ENCODE measurements around the gene ESYT3.
A peak's percentile ranks its signal among the peaks of the same experiment; 100 is the strongest.

Gene ESYT3, protein sequence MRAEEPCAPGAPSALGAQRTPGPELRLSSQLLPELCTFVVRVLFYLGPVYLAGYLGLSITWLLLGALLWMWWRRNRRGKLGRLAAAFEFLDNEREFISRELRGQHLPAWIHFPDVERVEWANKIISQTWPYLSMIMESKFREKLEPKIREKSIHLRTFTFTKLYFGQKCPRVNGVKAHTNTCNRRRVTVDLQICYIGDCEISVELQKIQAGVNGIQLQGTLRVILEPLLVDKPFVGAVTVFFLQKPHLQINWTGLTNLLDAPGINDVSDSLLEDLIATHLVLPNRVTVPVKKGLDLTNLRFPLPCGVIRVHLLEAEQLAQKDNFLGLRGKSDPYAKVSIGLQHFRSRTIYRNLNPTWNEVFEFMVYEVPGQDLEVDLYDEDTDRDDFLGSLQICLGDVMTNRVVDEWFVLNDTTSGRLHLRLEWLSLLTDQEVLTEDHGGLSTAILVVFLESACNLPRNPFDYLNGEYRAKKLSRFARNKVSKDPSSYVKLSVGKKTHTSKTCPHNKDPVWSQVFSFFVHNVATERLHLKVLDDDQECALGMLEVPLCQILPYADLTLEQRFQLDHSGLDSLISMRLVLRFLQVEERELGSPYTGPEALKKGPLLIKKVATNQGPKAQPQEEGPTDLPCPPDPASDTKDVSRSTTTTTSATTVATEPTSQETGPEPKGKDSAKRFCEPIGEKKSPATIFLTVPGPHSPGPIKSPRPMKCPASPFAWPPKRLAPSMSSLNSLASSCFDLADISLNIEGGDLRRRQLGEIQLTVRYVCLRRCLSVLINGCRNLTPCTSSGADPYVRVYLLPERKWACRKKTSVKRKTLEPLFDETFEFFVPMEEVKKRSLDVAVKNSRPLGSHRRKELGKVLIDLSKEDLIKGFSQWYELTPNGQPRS

DNA sequence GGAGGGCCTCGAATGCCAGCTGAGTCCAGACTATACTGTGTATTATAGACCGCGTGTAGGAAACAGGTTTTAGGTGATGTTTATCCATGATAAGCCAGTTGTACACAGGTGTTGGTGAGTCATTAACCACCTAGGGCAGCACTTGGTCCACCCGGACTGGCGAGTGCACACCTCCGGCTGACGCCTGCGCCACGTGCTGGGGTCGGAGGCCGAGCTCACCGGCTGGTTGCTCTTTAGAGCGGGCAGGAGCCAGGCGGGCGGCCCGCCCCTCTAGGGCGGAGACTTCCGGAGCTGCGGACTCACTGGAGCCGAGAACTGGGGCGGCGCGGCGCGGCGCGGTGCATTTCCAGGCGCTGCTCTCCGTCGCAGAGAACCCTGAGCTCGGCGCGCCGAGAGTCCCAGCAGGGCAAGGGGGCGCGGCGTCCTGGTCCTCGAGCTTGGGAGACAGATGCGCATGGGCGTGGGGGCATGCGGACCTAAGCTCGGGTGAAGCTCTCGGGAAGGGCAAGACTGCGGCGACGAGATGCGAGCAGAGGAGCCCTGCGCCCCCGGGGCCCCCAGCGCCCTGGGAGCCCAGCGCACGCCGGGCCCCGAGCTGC, at the start of gene ESYT3:
TSS of gene ESYT3 (plus strand) at position 341 of the 599 bp plus-strand sequence. CDS start at position 524, 183 bp downstream.
- DNase-seq (ENCODE audit: low read depth): peak; percentile 49

DNA sequence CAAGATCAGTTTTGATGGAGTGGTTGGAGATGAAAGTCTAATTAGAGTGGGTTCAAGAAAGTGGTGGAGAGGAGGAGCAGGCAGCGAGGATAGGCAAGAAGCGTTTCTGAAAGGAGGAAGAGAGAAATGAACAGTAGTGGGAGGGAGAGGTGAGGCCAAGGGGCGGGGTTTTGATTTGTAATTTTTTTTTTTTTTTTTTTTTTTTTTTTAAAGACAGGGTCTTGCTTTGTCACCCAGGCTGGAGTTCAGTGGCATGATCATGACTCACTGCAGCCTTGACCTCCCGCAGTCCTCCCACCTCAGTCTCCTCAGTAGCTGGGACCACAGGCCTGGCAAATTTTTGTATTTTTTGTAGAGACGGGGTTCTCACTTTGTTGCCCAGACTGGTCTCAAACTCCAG, 49.4 kb upstream of the ESYT3 start:
- no peak for DNase-seq (ENCODE audit: low read depth)

DNA sequence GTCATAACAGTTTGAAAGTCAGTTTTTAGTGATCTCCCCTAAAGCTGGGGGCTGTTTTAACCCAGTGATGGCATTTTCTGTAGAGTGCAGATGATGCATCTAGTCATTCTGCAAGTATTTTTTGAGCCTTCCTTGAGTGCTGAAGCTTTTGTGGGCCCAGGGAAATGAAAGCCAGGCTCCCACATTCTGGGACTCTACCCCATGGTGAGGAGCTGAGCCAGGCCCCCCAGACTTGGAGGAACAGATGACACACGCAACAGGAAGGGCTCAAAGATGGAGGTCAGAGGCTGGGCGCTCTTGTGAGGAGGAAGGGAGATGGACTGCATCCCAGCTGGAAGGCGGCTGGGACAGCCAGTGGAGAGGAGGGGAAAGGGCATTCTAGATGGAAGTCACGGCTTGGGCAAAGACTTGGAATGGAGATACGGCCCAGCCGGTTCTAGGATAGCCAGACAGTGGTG, 45.2 kb upstream of the ESYT3 start:
- DNase-seq (ENCODE audit: low read depth): no peak

DNA sequence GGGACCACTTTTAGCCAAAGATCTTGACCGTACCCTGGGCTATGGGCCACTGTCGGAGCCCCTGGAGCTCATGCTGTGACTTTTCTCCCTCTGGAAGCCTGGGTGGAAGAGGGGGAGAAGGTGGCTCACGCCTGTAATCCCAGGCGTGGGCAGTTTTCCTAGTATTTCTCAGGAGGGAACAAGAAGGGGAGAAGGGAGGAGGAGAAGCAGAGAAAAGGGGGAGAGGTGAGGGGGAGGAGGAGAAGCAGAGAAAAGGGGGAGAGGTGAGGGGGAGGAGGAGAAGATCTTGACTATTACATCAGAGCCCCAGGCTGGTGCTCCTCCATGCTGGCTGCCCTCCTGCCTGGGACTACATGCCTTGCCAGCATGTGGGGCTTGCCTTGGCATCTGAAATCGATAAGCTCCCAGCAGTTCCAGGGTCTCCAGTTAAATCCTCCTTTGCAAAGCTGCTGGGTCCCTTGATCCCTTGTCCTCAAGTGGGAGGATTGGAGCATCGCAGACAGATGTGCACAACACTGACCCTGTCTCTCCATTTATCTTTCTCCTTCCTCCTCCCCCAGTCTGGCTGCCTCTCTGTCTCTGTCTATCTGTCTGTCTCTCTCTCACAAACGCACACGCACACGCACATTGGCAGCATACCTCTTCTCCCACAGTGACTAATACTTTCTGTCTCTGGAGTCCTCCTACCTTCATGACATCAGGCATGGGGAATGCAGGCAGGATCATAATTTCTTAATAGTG, 44.4 kb upstream of the ESYT3 start:
- no peak for DNase-seq (ENCODE audit: low read depth)

DNA sequence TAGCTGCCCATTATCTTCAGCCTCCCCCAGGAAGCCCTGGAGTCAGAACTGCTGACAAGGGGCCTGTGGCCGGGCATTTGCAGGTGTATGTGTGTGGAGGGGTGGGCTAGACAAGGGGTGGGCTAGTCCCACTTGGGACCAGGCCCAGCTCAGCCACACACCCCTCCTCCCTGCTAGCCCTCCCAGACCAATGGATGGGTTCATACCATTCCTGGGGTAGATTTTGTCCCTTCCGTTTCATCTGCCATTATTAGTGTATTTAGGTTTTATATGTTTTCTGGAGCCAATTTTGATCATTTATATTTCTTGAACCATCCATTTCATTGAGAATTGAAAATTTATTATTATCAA, 43.9 kb upstream of the ESYT3 start:
- no peak for DNase-seq (ENCODE audit: low read depth)

DNA sequence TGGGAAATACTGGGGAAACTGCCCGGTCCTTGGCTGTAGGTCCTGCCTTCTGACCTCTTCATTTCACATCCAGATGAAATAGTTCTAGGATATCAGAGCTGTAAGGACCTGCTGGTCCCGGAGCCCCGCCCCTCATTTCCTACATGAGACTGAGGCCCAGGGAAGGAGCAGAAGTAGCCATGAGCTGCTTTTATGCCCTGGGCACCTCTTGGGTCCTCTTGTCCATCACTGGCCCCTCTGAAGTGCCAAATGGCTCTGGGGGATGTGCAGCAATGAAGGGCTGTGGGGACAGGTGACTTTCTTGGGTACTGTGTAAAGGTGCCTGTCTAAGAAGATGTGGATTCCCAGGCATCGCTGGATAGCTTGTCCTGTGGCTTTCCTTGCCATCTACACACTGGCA, 40.3 kb upstream of the ESYT3 start:
- no peak for DNase-seq (ENCODE audit: low read depth)

DNA sequence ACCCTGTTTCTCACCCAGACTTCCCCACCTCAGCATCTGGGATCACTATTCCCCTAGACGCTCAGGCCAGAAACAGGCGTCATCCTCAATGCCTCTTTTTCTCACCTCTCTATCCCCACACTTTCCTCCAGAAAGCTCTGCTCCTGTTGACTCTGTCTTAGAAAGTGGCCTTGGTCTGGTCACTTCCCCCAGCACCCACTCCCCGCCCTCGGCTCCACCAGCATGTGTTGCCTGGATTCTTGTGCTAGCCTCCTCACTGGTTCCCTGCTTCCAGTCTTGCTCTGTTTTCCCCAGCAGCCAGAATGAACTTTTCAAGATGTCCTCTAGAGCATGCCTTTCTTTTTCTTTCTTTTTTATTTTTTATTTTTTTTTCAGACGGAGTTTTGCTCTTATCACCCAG, 39.7 kb upstream of the ESYT3 start:
- no peak for DNase-seq (ENCODE audit: low read depth)

DNA sequence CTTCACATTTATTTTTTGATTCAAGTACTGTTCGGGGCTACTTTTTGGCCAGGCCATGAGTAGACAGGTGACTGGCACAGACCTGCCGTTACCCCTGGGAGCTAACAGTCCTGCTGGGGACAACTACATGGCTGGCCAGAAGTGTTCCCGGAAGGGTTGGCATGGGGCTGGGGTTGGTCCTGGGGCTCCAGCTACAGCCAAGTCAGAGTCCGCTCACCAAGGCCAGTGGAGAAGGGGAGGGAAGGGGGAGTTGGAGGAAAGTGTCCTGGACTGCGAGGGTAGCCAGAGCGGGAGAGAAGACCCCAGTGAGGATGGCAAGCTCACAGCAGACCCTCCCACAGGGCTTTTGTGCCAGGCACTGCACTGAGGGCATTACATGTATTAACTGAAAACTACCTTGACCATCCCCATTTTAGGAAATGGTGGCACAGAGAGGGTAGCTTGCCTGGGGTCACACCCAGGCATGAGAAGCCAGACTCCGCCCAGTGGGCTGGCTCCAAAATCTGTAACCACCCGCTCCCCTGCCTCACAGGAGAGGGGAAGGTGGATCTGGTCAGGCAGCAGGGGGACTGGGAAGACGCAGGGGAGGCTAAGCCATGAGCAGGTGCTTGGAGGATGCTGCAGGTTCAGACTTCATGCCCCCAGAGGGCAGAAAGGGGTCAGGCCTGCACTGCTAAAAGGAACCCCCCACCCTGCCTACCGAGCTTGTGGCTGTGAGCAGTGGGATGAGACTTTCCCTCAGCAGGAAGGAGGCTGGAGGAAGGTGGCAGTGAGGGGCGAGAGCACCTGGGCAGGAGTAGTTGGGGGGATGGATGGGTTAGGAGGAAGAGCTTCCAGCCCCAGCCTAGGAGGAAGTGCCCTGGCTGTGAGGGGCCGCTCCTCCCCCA, 38.3 kb upstream of the ESYT3 start:
- no peak for DNase-seq (ENCODE audit: low read depth)

DNA sequence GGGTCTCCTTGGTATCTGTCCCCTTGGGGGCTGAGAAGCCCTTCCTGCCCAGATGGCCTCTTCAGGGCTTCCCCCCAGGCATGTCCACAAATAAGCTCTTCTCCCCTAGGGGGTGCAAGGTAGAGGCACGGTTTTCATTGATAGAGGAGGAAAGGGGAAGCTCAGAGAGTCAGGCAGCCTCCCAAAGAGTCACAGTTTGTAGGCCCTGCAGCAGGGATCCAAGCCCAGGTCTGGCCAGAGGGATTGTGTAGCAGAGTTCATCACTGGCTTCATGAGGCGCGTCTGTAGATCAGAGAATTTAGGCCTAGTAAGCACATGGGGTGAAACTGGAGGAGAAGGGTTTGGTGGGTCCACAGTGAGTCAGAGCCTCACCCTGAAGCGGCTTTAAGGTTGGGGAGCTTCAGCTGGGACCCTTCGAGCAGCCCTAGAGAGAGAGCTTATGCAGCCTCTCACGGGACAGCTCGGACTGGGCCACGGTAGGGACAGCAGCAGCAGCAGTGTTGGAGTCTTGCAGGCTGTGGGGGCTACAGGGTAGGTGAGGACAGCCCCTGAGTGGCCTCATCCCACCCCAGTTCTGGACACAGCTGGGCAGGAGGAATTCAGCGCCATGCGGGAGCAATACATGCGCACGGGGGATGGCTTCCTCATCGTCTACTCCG, 37.5 kb upstream of the ESYT3 start:
- no peak for DNase-seq (ENCODE audit: low read depth)

DNA sequence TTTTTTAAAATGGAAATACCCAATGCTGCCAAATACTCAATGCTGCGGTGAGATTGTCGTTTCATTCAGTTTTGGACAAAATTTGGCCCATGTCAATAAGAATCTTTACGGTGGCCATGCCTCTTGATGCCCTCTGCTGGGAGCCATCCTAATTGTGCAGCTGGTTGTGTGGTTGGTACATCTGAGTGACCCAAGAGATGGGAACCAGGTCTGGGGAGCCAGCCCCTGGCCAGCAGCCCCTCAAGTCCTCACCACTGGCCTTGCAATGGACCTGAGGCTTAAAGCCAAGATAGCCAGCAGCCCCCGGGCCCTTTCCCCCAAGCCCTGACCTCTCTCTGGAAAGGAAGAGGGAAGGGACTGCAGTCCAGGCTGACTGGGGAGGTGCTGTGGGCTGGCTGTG, 36.4 kb upstream of the ESYT3 start:
- DNase-seq (ENCODE audit: low read depth): no peak

DNA sequence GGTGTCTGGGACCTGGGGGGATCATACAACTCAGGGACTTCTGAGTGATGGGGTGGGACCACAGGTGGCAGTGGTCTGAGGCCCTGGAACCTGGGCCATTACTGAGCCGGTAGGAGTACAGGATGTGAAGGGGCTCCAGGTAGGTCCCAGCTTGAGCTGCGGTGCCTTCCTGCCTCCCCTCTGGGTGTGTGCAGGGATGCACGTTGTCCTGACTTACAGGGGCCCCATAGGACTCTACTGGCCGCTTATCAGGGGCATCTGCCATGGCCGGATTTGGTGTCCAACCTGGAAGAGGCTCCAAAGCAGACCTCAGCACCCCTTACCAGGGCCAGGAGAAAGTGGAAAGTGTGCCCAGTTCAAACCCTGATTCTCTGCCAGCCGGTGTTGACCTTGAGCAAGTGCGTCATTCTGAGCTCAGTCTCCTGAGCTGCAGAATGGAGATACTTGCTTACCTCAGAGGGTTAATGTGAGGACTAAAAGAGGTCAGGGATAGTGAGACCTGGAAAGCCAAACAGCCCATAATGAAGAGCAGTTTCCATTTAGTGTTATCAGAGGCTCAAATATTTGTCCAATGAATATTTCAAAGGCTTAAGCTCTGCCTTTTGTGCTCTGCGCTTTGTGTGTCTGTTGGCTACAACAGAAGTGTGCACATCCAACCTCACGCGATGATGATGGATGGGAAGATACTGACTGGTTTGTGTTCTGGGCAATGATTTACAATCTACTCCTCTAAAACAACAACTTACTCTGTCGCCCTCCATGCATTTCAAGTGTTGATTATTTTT, 35.4 kb upstream of the ESYT3 start:
- no peak for DNase-seq (ENCODE audit: low read depth)

DNA sequence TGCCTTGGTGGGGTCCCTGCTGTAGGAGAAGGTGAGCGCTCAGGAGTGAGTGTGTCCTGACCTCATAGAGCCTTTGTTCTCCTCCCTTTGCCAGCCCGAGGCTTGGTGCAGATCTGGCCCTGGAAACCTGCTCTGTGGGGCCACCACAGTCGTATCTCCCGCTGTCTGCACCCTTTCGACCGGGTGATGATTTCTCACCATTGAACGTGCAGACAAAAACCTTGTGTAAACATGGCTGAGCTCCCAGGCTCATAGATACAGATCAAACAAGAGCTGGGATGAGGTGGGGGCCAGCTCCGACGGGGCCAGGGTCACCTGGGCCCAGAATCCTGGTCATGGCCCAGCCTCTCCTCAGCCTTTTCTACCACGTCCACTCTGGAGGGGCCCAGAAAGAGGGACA, 34.6 kb upstream of the ESYT3 start:
- no peak for DNase-seq (ENCODE audit: low read depth)

DNA sequence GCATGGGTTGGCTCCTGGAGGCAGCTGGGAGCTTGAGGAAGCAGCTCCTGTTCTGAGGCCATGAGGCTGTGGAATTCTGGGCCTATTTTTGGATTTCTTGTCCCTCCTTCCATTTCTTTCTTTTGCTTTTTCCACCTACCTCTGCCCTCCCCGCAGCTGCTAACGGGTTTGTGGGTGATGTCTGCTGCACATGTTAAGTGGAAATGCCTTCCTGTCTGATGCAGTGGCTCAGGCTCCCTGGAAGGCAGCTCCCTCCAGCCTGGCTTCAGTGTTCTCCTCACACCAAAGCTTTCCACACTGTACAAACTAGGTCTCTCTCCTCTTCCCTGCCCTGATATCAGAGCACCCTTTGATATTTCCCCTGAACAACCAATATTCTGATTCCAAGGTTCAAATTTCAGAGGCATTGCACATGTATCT, 33.8 kb upstream of the ESYT3 start:
- no peak for DNase-seq (ENCODE audit: low read depth)

DNA sequence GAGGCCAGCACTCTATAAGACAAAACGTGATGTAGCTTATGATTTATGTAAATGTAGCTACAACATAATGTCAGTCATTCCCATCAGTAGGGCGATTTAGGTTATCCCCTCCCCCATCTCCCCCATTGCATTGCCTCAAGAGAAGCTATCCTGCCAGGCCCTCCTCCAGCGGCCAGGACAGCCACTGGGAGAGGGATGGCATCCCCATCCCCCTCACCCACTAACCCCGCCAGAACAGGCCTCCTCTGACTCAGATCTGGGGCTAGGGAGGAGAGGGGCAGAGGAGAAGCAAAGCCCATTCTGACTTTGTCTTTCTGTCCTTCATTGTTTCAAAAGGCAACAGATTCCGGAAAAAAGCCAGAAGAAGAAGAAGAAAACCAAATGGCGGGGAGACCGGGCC, 32.6 kb upstream of the ESYT3 start:
- no peak for DNase-seq (ENCODE audit: low read depth)

DNA sequence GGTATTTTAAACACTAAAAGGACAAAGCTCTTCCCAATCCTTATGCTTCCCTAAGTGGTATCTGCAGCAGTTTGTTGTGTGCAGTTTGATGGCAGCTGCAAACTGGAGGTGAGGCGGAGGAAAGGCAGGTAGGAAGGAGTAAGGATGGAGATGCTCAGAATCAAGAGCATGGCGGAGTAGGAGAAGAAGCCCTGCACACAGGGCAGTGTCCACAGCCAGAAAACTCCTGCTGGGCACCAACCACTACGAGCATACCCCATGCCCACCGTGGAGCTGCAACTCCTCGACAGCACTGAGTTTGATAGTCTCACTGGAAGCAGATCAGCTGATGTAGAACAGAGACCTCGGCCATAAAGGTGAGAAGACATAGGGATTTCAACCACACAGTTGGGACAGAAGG, 30.3 kb upstream of the ESYT3 start:
- no peak for DNase-seq (ENCODE audit: low read depth)

DNA sequence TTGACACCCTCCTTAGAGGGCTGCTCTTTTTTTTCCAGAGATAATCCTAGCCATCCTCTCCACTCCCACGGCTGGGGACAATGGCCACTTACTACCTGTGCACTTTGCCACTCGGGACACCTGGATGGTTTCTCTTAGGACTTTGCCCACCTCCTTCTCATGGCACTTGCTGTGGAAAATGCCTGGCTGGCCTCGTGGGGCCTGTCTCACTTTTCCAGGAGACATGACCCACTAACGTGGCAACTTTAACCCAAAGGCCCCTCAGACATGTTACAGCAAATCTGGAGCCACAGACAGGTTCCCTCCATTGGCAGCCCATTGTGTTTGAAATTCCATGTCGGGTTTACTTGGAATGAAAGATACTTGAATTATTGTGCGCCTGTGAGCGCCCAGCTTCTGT, 29.4 kb upstream of the ESYT3 start:
- no peak for DNase-seq (ENCODE audit: low read depth)

DNA sequence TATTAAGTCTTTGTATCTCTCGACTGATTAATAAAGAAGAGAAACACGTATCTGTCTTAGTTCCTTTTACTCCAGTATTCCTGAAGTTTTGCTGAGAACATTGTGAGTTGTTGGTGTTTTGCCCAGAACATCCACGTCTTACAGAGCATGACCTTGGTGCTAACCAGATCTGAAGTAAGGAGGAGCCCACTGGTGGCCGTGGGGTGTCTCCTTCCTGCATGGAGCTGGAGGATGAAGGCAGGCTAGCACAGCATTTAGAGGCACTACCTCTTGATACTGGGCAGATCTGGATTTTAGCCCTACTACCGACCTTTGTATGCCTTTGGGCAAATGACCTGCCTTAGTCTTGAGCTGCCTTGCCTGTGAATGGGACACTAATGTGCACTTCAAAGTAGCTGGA, 28.9 kb upstream of the ESYT3 start:
- no peak for DNase-seq (ENCODE audit: low read depth)

DNA sequence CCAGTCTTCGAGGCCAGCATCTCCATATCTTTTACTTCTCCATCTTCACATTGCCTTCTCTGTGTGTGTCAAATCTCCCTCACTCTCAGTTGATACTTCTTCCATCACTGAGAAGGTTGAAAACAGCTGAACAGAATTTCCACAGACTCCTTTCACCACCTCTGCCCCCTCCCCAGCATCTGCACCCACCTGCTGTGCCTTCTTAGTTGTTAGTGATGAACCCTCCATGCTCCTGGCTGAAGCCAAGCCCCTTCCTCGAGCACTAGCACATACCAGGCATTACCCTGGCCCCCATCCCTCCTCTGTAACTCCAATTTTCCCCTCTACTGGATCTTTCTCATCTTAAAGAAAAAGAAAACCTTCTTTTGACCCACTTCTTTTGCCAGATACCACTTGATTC, 27.8 kb upstream of the ESYT3 start:
- no peak for DNase-seq (ENCODE audit: low read depth)

DNA sequence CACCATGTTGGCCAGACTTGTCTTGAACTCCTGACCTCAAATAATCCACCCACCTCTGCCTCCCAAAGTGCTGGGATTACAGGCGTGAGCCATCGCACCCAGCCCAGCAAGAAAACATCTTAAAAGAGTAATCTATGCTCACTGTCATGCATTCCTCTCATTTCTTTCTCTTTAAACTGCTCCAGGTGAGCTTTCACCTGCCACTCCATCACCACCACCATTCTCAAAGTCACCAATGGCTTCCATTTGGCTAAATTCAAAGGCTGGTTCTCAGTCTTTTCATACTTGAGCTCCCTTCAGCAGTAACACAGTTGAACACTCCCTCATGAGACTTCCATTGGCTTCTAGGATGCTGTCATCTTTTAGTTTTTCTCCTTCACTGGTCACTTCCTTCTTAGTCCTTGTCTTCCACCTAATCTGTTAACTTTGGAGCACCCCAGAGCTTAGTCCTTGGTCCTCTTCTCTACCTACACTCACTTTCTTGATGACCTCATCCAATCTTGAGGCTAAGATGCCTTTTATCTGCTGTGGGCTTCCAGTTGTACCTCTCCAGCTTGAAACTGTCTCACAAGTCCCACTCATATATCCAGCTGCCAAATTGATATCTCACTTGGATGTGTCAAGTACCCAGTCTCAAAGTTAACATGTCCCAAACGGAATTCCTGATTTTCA, 27.0 kb upstream of the ESYT3 start:
- DNase-seq (ENCODE audit: low read depth): no peak

All from stimulated activated CD8-positive, alpha-beta memory T cell treated with anti-CD3 and anti-CD28 coated beads, Interleukin-4, amount 100 ng/mL, for 24 hours (primary cell).